HG02884 (cell line): ENCODE results near the gene ARL14EPL.
A peak's percentile ranks its signal among the peaks of the same experiment; 100 is the strongest.

Experiments
- ATAC-seq: cut with Tn5 transposase; IDR thresholded peaks from one replicate; pipeline ENCODE4 v1.9.1; 2021; ENCODE audit warnings: mild to moderate bottlenecking, moderate library complexity; ENCODE audit not compliant: unreplicated experiment

Gene ARL14EPL

DNA sequence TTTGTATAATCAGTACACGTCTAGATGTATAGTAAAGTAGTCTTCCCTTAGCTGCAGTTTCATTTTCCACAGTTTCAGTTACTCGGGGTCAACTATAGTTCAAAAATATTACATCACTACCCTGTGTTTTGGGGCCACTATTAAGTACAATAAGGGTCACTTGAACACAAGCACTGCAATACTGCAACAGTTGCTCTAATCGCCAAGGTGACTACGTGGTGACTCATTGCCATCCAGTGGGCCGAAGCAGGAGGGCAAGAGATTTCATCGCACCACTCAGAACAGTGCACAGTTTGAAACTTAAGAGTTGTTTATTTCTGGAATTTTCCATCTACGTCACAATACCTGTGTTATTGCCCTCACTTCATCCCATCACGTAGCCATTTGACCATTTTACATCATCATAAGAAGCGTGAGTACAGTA is at the start of gene ARL14EPL:
ARL14EPL (plus strand) TSS at position 379 of the 424 bp plus-strand sequence. CDS start 18,994 bp downstream, outside the sequence.
- peak; percentile 60 for ATAC-seq

GRCh38 chr5:115983519-115983918 is 48.8 kb upstream of the ARL14EPL start:
- no peak for ATAC-seq

DNA sequence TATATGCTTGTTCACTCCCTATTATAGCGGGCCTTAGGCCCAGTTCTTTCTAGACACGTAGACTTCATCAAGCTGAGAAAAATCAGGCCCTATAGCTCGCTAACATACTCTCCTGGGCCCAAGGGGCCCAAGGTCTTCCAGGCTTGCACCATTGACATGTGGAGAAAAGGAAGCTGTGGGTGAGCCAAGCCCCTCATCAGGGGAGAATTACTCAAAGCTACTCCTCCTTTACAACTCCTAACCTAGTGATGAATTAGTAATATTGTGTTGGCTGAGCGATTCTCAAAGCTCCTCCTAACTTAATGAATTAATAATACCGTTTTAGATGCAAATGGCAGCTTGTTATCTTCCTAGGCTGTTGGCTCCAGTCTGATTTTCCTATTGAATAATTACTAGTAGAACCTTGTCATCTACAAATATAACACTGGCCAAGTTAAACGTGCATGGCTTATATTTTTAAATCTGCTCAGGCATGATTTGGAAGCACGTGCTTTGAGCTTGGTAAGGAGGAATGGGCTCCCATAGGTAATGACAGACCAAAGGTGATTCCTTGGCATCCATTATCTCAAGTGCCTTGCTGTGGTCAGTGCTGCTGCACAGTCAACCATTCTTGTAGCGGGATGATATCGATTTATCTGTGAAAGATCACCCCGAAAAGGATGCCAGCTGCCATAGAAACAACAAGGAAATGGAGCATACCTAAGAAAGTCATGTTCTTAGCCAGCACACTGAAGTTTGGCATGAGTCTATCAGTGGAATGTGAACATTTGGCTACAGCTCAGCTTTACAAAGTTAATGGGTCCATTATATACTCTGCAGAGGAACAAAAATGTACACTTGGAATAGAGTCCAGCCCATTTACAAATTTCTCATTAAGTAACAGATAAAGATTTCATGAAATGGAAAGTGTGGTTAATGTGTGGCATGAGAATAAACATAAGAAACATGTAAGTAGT is 46.2 kb upstream of the ARL14EPL start:
- ATAC-seq: no peak

GRCh38 chr5:115988002-115988401 is 44.3 kb upstream of the ARL14EPL start:
- no peak for ATAC-seq

GRCh38 chr5:115992848-115993350 is 39.4 kb upstream of the ARL14EPL start:
- ATAC-seq: no peak

DNA sequence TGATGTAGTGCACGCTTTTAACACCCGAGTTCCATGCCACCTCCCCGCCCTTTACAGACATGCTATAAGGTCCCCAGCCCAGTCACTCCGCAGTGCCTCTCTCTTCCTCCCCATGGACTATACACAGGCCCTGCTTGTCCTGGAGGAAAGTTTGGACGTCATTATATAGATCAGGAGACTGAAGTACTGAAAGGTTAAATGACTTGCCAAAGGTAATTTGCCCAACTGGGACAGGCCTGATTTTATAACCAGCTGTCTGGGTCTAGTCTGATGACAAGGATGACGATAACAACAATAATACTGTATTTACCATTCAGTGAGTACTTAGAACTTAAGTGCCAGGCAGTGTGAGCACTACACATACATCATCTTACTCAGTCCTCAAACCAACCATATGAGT is 36.9 kb upstream of the ARL14EPL start:
- ATAC-seq: no peak

GRCh38 chr5:116002116-116002906 is 30.0 kb upstream of the ARL14EPL start:
- no peak for ATAC-seq

DNA sequence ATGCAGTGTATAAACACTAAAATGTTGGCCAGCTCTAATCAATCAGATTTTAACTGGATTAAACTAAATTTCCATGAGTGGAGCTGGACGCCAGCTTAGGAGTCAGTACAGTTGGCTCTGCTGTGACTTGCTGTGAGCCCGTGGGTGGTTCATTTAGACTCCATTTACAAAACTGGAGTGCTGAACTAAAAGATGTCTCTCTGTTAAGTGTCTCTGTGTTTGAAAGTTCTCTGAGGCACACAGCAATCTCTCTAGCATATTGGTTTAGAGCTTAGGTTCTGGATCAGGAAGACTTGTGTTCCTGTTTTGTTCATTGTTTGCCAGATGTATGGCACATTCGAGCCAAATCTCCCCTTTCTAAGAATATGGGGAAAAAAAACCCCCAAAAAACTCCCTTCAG is 28.0 kb upstream of the ARL14EPL start:
- no peak for ATAC-seq

DNA sequence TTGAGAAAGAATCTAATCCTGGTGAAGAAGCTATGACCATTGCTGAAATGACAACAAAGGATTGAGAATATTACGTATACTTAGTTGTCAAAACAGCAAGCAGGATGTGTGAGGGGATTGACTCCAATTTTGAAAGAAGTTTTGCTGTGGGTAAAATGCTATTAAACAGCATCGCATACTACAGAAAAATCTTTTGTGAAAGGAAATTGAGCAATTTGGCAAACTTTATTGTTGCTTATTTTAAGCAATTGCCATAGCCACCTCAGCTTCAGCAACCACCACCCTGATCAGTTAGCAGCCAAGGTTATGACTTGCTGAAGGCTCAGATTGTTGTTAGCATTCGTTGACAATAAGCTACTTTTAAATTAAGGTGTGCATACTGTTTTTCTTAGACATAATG is 22.5 kb upstream of the ARL14EPL start:
- no peak for ATAC-seq

GRCh38 chr5:116011046-116011445 is 21.2 kb upstream of the ARL14EPL start:
- ATAC-seq: no peak

DNA sequence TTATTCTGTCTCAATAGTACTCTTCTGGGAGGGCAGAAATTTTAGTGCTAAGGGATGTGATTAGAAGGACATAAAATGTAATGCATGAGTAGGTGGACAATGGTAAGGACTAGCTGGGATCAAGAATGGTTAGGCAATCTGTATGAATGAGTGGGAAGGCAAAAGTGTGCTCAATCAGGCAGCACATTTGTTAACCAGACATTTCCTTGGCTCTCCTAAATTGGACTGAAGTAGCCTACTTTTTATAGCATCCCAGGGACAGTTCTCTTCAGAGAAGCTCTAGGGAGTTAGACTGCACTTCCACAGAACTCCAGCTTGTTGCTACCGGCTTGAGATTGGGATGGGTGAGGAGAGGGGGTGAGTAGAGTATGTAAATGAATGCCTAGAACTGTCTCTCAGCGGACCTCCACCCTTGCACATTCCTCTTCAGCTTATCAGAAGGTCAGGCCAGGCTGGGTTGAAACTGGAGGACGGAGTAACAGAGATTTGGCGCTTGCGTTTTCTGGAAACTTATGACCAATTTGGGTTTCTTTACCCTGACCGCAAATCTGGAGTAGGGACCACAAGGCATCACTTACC is 19.0 kb upstream of the ARL14EPL start:
- ATAC-seq: no peak

GRCh38 chr5:116013936-116014335 is 18.3 kb upstream of the ARL14EPL start:
- ATAC-seq: no peak

DNA sequence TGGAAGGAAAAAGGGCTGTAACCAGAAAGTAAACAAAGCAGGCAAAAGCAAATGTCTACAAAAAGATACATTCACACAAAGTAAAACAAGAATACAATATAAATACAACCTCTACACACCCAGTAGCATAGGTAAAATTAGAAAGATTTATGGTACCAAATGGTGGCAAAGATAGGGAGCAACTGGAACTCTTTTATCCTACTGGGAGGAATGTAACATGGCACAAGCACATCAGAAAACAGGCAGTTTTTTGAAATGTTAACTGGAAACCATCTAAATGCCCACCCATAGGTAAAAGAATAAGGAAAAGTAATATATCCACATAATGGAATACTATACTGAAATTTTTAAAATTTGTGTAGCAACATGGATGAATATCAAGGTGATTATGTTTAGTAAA is 8.7 kb upstream of the ARL14EPL start:
- ATAC-seq: no peak

DNA sequence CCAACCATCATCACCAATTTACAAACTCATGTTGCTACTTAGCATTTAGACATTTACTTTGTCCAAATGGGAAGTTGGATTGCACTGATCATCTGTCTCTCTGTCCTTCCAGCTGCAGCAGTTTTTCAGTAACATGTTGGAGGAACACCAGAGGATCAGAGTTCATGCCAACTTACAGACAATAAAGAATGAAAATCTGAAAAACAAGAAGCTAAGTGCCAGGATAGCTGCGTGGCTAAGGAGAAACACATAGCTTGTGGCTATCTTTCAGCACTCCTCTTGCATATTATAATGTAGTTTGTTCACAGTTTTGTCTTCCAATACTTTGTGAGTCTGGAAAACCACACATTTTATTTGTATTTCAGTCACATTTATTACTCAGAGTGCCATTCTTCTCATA is 6.4 kb upstream of the ARL14EPL start:
- ATAC-seq: no peak

DNA sequence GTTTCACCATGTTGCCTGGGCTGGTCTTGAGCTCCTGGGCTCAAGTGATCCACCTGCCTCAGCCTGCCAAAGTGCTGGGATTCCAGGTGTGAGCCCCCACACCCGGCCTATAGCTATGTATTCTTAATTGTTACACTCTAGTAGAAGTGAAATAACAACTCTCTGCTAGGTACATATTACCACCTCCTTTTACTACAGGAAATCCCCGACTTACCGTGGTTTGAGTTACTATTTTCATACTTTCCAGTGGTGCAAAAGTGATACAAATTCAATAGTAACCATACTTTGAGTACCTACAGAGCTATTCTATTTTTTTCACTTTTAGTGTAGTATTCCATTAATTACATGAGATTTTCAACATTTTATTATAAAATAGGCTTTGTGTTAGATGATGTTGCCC is 719 bp downstream of the ARL14EPL start:
- no peak for ATAC-seq

DNA sequence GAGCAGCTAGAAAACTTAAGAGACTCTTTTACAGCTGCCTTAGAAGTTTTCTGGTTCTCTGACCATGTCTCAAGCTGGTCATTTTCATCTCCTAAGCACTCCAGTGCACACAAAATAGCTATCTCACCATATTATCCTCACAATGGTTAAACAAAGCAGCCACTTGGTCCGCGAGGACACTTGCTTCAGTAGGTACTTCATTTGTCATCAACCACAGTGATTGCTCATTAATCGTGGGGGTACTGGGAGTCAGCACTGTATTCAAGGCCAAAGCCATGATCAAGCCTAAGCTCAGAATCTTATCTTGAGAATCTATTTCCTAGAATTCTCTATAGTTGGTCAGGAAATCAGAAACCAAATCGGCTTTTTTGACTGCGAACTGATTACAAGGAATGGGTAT is 2.9 kb downstream of the ARL14EPL start:
- no peak for ATAC-seq

- no peak for ATAC-seq
Observed at GRCh38 chr5:116037236-116037822, 5.1 kb downstream of the ARL14EPL start.

DNA sequence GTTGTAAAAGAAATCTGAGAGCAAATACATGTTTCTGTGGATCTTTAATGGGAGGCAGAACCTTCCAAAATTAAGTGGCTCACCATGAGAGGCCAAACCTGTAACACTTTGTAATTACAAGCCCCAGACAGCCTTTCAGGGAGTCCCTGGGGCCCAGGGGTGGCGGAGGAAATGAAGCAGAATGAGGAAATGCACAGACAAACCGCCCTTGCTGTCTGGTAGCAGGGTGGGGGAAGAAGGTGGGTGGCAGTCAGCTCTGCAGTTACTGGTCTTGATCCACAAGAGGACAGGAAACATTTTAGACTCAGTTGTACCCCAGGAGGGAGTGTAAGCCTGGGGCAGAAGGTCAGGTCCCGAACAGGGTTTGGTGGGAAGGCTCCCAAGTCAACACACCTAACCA is 6.5 kb downstream of the ARL14EPL start:
- peak; percentile 87 for ATAC-seq

DNA sequence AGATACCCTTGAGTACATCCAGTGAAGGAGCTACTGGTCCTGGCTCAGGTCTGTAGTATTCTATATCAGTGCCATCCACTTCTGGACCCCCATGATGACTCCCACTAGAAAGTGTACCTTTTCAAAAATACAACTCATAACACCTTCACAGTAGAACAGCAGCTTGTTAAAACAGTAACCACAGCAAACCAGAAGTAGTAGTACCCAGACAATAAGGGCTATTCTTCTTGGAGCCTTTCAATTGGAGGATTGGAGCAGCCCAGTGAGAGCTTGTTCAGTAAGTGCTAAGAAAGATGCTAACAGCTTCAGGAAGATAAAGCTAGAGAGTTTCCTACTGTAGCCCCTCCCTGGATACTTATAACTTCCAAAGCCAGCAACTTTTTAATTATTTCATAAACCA is 10.1 kb downstream of the ARL14EPL start:
- ATAC-seq: no peak

- ATAC-seq: no peak
Observed at GRCh38 chr5:116044073-116044472, 11.8 kb downstream of the ARL14EPL start.

- ATAC-seq: no peak
Observed at GRCh38 chr5:116045821-116046220, 13.5 kb downstream of the ARL14EPL start.
